H1 (cell line): ENCODE results near the gene C17orf100. TPM values are rescaled to one million over a fixed set of nuclear protein-coding genes. Genes with fewer than 3 reads are reported as not detected.

Experiments
- ASH2L ChIP-seq: fragments of 200-600, 300-600 bp; sonication (generic); IDR thresholded peaks from one replicate; pipeline ENCODE4 v1.7.1; 2017; ENCODE audit warnings: low read length
- BACH1 ChIP-seq: IDR thresholded peaks from 2 replicates; pipeline ENCODE4 v1.6.1; 2012; ENCODE audit warnings: low read length, improper control_type of control experiment
- CREB1 ChIP-seq: IDR thresholded peaks from 2 replicates; pipeline ENCODE4 v1.6.1; 2012; ENCODE audit warnings: inconsistent platforms
- HDAC6 ChIP-seq: IDR thresholded peaks from one replicate; pipeline ENCODE4 v1.7.1; 2012; ENCODE audit warnings: low read depth, mild to moderate bottlenecking, inconsistent platforms, low read length, moderate library complexity
- POLR2AphosphoS5 ChIP-seq: IDR thresholded peaks from 2 replicates; pipeline ENCODE4 v1.6.1; 2011; ENCODE audit warnings: low read depth, low read length
- RFX5 ChIP-seq: IDR thresholded peaks from 2 replicates; pipeline ENCODE4 v1.6.1; 2011; ENCODE audit warnings: low read depth, low read length, improper control_type of control experiment, borderline replicate concordance
- YY1 ChIP-seq: IDR thresholded peaks from 2 replicates; pipeline ENCODE4 v1.6.1; 2011; ENCODE audit warnings: low read depth, mild to moderate bottlenecking, low read length
- polyA plus RNA-seq, 7 experiments: library from polyadenylated mRNA; depleted of rRNA in 3 of 7; stranded (reverse) in 5 of 7; unstranded in 2 of 7; fragments of >200 nt in 5 of 7; fragments of 200-250 nt in 2 of 7; gene quantifications; 1 replicate in 5 of 7; 2 replicates in 1 of 7; 4 replicates in 1 of 7; pipeline versions ENCODE4 v1.2.1 to v1.2.3, GENCODE V29; 2011 to 2013; ENCODE audit warnings: missing spikeins in 2 of 7, mixed read lengths in 2 of 7
- total RNA-seq: library from RNA; stranded (reverse); fragmentation: NEBNext Ultra II Directional; extraction: Animal tissue kit (Norgen Biotek cat#: 25700); gene quantifications from 2 replicates; pipeline ENCODE4 v1.2.1, GENCODE V29; 2021
- TF ChIP-seq, protein P1 (sequence below): fragments of 300-600 bp; sonication (generic); IDR thresholded peaks from 2 replicates; pipeline ENCODE4 v1.7.1; 2012; ENCODE audit warnings: low read length, moderate library complexity, mild to moderate bottlenecking, inconsistent platforms; ENCODE audit not compliant: insufficient replicate concordance
- TF ChIP-seq, protein P2 (sequence below): IDR thresholded peaks from 2 replicates; pipeline ENCODE4 v1.6.1; 2011; ENCODE audit warnings: low read depth, mild to moderate bottlenecking, low read length; ENCODE audit not compliant: insufficient read depth
- TF ChIP-seq, protein P3 (sequence below): IDR thresholded peaks from 2 replicates; pipeline ENCODE4 v1.6.1; 2012; ENCODE audit warnings: low read length, inconsistent platforms

Gene C17orf100
- total and polyA plus RNA-seq, 2 of the 8 experiments (the other 6 are each of a cell fraction or from before 2014, with no cell fraction given): 2.1 to 2.8 TPM

DNA sequence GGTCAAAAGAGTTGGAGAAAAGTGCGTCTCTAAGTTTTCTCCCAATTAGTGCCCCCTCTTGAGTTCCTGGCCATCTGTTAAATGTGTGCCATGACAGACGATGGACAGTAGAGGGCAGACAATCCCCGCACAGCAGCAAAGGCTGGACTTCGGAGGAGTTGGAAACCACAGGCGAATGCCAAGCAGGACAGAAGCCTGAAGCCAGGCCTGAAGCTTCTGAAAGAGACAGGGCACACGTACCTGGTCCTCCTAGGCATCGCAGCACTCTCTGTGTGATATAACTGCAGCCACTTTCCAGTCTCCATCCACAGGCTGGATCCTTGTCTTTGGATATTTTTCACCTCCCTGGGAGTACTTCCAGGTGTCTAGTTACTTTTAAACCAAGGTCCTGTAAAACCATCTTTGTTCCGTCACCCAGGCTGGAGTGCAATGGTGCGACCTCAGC lies 14.5 kb downstream of the C17orf100 start (continued):
- TF ChIP-seq, protein P1, sequence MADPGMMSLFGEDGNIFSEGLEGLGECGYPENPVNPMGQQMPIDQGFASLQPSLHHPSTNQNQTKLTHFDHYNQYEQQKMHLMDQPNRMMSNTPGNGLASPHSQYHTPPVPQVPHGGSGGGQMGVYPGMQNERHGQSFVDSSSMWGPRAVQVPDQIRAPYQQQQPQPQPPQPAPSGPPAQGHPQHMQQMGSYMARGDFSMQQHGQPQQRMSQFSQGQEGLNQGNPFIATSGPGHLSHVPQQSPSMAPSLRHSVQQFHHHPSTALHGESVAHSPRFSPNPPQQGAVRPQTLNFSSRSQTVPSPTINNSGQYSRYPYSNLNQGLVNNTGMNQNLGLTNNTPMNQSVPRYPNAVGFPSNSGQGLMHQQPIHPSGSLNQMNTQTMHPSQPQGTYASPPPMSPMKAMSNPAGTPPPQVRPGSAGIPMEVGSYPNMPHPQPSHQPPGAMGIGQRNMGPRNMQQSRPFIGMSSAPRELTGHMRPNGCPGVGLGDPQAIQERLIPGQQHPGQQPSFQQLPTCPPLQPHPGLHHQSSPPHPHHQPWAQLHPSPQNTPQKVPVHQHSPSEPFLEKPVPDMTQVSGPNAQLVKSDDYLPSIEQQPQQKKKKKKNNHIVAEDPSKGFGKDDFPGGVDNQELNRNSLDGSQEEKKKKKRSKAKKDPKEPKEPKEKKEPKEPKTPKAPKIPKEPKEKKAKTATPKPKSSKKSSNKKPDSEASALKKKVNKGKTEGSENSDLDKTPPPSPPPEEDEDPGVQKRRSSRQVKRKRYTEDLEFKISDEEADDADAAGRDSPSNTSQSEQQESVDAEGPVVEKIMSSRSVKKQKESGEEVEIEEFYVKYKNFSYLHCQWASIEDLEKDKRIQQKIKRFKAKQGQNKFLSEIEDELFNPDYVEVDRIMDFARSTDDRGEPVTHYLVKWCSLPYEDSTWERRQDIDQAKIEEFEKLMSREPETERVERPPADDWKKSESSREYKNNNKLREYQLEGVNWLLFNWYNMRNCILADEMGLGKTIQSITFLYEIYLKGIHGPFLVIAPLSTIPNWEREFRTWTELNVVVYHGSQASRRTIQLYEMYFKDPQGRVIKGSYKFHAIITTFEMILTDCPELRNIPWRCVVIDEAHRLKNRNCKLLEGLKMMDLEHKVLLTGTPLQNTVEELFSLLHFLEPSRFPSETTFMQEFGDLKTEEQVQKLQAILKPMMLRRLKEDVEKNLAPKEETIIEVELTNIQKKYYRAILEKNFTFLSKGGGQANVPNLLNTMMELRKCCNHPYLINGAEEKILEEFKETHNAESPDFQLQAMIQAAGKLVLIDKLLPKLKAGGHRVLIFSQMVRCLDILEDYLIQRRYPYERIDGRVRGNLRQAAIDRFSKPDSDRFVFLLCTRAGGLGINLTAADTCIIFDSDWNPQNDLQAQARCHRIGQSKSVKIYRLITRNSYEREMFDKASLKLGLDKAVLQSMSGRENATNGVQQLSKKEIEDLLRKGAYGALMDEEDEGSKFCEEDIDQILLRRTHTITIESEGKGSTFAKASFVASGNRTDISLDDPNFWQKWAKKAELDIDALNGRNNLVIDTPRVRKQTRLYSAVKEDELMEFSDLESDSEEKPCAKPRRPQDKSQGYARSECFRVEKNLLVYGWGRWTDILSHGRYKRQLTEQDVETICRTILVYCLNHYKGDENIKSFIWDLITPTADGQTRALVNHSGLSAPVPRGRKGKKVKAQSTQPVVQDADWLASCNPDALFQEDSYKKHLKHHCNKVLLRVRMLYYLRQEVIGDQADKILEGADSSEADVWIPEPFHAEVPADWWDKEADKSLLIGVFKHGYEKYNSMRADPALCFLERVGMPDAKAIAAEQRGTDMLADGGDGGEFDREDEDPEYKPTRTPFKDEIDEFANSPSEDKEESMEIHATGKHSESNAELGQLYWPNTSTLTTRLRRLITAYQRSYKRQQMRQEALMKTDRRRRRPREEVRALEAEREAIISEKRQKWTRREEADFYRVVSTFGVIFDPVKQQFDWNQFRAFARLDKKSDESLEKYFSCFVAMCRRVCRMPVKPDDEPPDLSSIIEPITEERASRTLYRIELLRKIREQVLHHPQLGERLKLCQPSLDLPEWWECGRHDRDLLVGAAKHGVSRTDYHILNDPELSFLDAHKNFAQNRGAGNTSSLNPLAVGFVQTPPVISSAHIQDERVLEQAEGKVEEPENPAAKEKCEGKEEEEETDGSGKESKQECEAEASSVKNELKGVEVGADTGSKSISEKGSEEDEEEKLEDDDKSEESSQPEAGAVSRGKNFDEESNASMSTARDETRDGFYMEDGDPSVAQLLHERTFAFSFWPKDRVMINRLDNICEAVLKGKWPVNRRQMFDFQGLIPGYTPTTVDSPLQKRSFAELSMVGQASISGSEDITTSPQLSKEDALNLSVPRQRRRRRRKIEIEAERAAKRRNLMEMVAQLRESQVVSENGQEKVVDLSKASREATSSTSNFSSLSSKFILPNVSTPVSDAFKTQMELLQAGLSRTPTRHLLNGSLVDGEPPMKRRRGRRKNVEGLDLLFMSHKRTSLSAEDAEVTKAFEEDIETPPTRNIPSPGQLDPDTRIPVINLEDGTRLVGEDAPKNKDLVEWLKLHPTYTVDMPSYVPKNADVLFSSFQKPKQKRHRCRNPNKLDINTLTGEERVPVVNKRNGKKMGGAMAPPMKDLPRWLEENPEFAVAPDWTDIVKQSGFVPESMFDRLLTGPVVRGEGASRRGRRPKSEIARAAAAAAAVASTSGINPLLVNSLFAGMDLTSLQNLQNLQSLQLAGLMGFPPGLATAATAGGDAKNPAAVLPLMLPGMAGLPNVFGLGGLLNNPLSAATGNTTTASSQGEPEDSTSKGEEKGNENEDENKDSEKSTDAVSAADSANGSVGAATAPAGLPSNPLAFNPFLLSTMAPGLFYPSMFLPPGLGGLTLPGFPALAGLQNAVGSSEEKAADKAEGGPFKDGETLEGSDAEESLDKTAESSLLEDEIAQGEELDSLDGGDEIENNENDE: no peak
- TF ChIP-seq YY1: 0 out of 2 replicates have a peak, but pooled peaks have one; percentile 32
- TF ChIP-seq, protein P2, sequence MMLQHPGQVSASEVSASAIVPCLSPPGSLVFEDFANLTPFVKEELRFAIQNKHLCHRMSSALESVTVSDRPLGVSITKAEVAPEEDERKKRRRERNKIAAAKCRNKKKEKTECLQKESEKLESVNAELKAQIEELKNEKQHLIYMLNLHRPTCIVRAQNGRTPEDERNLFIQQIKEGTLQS: no peak
- no peak for TF ChIP-seq RFX5
- peak; percentile 52; the same call in 1 of the 2 replicates for TF ChIP-seq CREB1
- TF ChIP-seq, protein P3, sequence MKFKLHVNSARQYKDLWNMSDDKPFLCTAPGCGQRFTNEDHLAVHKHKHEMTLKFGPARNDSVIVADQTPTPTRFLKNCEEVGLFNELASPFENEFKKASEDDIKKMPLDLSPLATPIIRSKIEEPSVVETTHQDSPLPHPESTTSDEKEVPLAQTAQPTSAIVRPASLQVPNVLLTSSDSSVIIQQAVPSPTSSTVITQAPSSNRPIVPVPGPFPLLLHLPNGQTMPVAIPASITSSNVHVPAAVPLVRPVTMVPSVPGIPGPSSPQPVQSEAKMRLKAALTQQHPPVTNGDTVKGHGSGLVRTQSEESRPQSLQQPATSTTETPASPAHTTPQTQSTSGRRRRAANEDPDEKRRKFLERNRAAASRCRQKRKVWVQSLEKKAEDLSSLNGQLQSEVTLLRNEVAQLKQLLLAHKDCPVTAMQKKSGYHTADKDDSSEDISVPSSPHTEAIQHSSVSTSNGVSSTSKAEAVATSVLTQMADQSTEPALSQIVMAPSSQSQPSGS: peak; percentile 30; the same call in 1 of the 2 replicates
- TF ChIP-seq POLR2AphosphoS5: 0 out of 2 replicates have a peak, but pooled peaks have one; percentile 50
- TF ChIP-seq BACH1: no peak
- no peak for TF ChIP-seq HDAC6
- TF ChIP-seq ASH2L: no peak
